GM19467 (cell line): ENCODE results near the gene INPP5K.

Experiments
- ATAC-seq: cut with Tn5 transposase; IDR thresholded peaks from one replicate; pipeline ENCODE4 v1.9.1; 2021; ENCODE audit warnings: mild to moderate bottlenecking, moderate library complexity; ENCODE audit not compliant: unreplicated experiment

INPP5K gene

GRCh38 chr17:1486802-1487695 is 29.4 kb downstream of the INPP5K start:
- no peak for ATAC-seq

- no peak for ATAC-seq
These were observed 30.7 kb downstream of the INPP5K start for GRCh38 chr17:1485423-1486376.

- ATAC-seq: no peak
These were observed 31.6 kb downstream of the INPP5K start for GRCh38 chr17:1484676-1485422.

- no peak for ATAC-seq
These were observed 32.3 kb downstream of the INPP5K start for GRCh38 chr17:1484060-1484535.

- no peak for ATAC-seq
These were observed 33.7 kb downstream of the INPP5K start for GRCh38 chr17:1482680-1483079.

- no peak for ATAC-seq
These were observed 34.7 kb downstream of the INPP5K start for GRCh38 chr17:1481736-1482135.

- ATAC-seq: no peak
These were observed 35.5 kb downstream of the INPP5K start for GRCh38 chr17:1480747-1481465.

GRCh38 chr17:1478418-1478817 is 38.0 kb downstream of the INPP5K start:
- ATAC-seq: no peak

- no peak for ATAC-seq
These were observed 41.0 kb downstream of the INPP5K start for GRCh38 chr17:1475321-1475854.

- ATAC-seq: peak; percentile 52
These were observed 41.8 kb downstream of the INPP5K start for GRCh38 chr17:1474402-1475189.

GRCh38 chr17:1473841-1474240 is 42.6 kb downstream of the INPP5K start:
- ATAC-seq: no peak

- no peak for ATAC-seq
These were observed 43.2 kb downstream of the INPP5K start for GRCh38 chr17:1473170-1473569.

- ATAC-seq: no peak
These were observed 44.2 kb downstream of the INPP5K start for GRCh38 chr17:1471911-1472821.

GRCh38 chr17:1471490-1471889 is 44.9 kb downstream of the INPP5K start:
- no peak for ATAC-seq

- no peak for ATAC-seq
These were observed 45.5 kb downstream of the INPP5K start for GRCh38 chr17:1470755-1471462.

- no peak for ATAC-seq
These were observed 46.2 kb downstream of the INPP5K start for GRCh38 chr17:1470071-1470754.
